Activated CD4-positive, alpha-beta T cell treated with anti-CD3 and anti-CD28 coated beads for 24 hours (primary cell): ENCODE data around the gene CDH4.
"Not testable (repeated sequence)": the region's sequence is repeated elsewhere in the genome, so short reads cannot be mapped to it uniquely, and the experiment has no call there.

Source experiments
- DNase-seq, 2 donors: peaks; one replicate each; pipeline ENCODE4 v3.0.0-alpha.2; 2020; ENCODE audit warnings: low read depth in 2 of 2

The CDH4 gene

GRCh38 chr20:61437280-61438206 lies 185.5 kb downstream of the CDH4 start:
- no peak for DNase-seq

GRCh38 chr20:61438285-61438684 lies 186.2 kb downstream of the CDH4 start:
- no peak for DNase-seq

- no peak for DNase-seq
Measured at GRCh38 chr20:61439251-61439650, 187.2 kb downstream of the CDH4 start.

- DNase-seq, result no peak
Measured at GRCh38 chr20:61440548-61441055, 188.5 kb downstream of the CDH4 start.

GRCh38 chr20:61441537-61441936 lies 189.5 kb downstream of the CDH4 start:
- no peak for DNase-seq

GRCh38 chr20:61442075-61442670 lies 190.1 kb downstream of the CDH4 start:
- DNase-seq, result no peak

GRCh38 chr20:61442718-61443117 lies 190.7 kb downstream of the CDH4 start:
- DNase-seq, result no peak

GRCh38 chr20:61443443-61444126 lies 191.5 kb downstream of the CDH4 start:
- no peak for DNase-seq

- DNase-seq, result no peak
Measured at GRCh38 chr20:61444637-61445036, 192.6 kb downstream of the CDH4 start.

- DNase-seq, result no peak
Measured at GRCh38 chr20:61445138-61445537, 193.1 kb downstream of the CDH4 start.

GRCh38 chr20:61445741-61446140 lies 193.7 kb downstream of the CDH4 start:
- no peak for DNase-seq

- DNase-seq, result no peak
Measured at GRCh38 chr20:61447952-61448351, 195.9 kb downstream of the CDH4 start.

GRCh38 chr20:61448386-61448785 lies 196.3 kb downstream of the CDH4 start:
- no peak for DNase-seq

- no peak for DNase-seq
Measured at GRCh38 chr20:61449057-61449609, 197.1 kb downstream of the CDH4 start.

- no peak for DNase-seq
Measured at GRCh38 chr20:61449916-61450315, 197.9 kb downstream of the CDH4 start.

- no peak for DNase-seq
Measured at GRCh38 chr20:61450549-61450948, 198.5 kb downstream of the CDH4 start.

GRCh38 chr20:61451009-61451408 lies 198.9 kb downstream of the CDH4 start:
- no peak for DNase-seq

GRCh38 chr20:61451953-61452352 lies 199.9 kb downstream of the CDH4 start:
- DNase-seq, result no peak

GRCh38 chr20:61453219-61453618 lies 201.2 kb downstream of the CDH4 start:
- DNase-seq, result no peak

GRCh38 chr20:61453623-61454022 lies 201.6 kb downstream of the CDH4 start:
- not testable (repeated sequence) for DNase-seq

- DNase-seq, result no peak
Measured at GRCh38 chr20:61454053-61454452, 202.0 kb downstream of the CDH4 start.
